ENCODE data around the gene LRP1B. TPM values are rescaled to one million over a fixed set of nuclear protein-coding genes. Genes with fewer than 3 reads are reported as not detected.

The LRP1B gene
- total and polyA plus RNA-seq, 2 donors (not counting 1 experiment from before 2014, with no cell fraction given) = not detected

GRCh38 chr2:141331127-141331526 lies 799.7 kb downstream of the LRP1B start:
- no peaks in the 10 kb centered on the region for H3K36me3 ChIP-seq (replicated peaks in 1 of 2; ENCODE audit: control extremely low read depth in 1 of 2, control insufficient read depth in 1 of 2, extremely low read depth in 1 of 2, insufficient read depth in 2 of 2, low read length in 1 of 2)
- CTCF ChIA-PET = no interaction called here

GRCh38 chr2:141329964-141330363 lies 800.9 kb downstream of the LRP1B start:
- H3K4me2 ChIP-seq (replicated peaks; ENCODE audit: low read depth, low read length, poor library complexity, severe bottlenecking) = no peak overlapping the region
- no peaks in the 10 kb centered on the region for H3K4me1 ChIP-seq (ENCODE audit: control insufficient read depth in 2 of 2, insufficient read depth in 2 of 2, low read length in 2 of 2)
- no peaks in the 10 kb centered on the region for H3K27me3 ChIP-seq (replicated peaks in 1 of 4; ENCODE audit: control extremely low read depth in 1 of 4, control insufficient read depth in 3 of 4, insufficient read depth in 4 of 4, low read length in 3 of 4)
- H2AFZ ChIP-seq (ENCODE audit: insufficient read depth, low read depth, low read length, poor library complexity, severe bottlenecking) = no peak overlapping the region
- no CpG with 5 or more reads among the region's 1 CpG for WGBS (ENCODE audit: insufficient coverage)
- Mint-ChIP-seq H3K9me3 (ENCODE audit: insufficient read depth) (no peaks in the 10 kb centered on the region), H3K27me3 (no peaks in the 10 kb centered on the region), H3K4me1 (no peaks in the 10 kb centered on the region), H3K27ac (no peak overlapping the region), H3K4me3 (no peak overlapping the region)
- TF ChIP-seq EZH2 (IDR thresholded peaks at IDR 0.05; ENCODE audit: borderline replicate concordance, insufficient read depth, low read depth, low read length, poor library complexity, severe bottlenecking) = no peak
- TF ChIP-seq CTCF (IDR thresholded peaks at IDR 0.05) = no peak
- CTCF ChIA-PET = no interaction called here
- no peaks in the 10 kb centered on the region for H3K79me2 ChIP-seq (ENCODE audit: control insufficient read depth, insufficient read depth, low read length)
- H4K20me1 ChIP-seq (ENCODE audit: control insufficient read depth, insufficient read depth, low read length, poor library complexity, severe bottlenecking) = no peaks in the 10 kb centered on the region
- H3K4me3 ChIP-seq (ENCODE audit: control extremely low read depth in 1 of 5, extremely low read depth in 1 of 5, insufficient read depth in 1 of 5, low read depth in 2 of 5, low read length in 4 of 5) = no peak overlapping the region
- no peaks in the 10 kb centered on the region for H3K36me3 ChIP-seq (replicated peaks in 1 of 2; ENCODE audit: control extremely low read depth in 1 of 2, control insufficient read depth in 1 of 2, extremely low read depth in 1 of 2, insufficient read depth in 2 of 2, low read length in 1 of 2)
- intact Hi-C loops (cut with micrococcal nuclease) = no loop called here
- no peak for DNase-seq
- ATAC-seq (ENCODE audit: low read depth) = no peak
- H3K9me3 ChIP-seq (ENCODE audit: control extremely low read depth in 1 of 3, control insufficient read depth in 2 of 3, insufficient read depth in 1 of 3, low read length in 2 of 3) = no peaks in the 10 kb centered on the region
- POLR2A ChIA-PET = no interaction called here
- no peak overlapping the region for H3K9ac ChIP-seq (ENCODE audit: low read length)
- H3K27ac ChIP-seq (ENCODE audit: low read length in 2 of 2) = no peak overlapping the region

More at GRCh38 chr2:141331127-141331526, 799.7 kb downstream of the LRP1B start:
- POLR2A ChIA-PET = no interaction called here
- no peaks in the 10 kb centered on the region for H3K4me1 Mint-ChIP-seq
- Histone ChIP-seq H3K27me3 (replicated peaks in 1 of 4; ENCODE audit: control extremely low read depth in 1 of 4, control insufficient read depth in 3 of 4, insufficient read depth in 4 of 4, low read length in 3 of 4) (no peaks in the 10 kb centered on the region), H3K27ac (ENCODE audit: low read length in 2 of 2) (no peak overlapping the region), H4K20me1 (ENCODE audit: control insufficient read depth, insufficient read depth, low read length, poor library complexity, severe bottlenecking) (no peaks in the 10 kb centered on the region), H3K4me3 (ENCODE audit: control extremely low read depth in 1 of 5, extremely low read depth in 1 of 5, insufficient read depth in 1 of 5, low read depth in 2 of 5, low read length in 4 of 5) (no peak overlapping the region), H3K4me2 (replicated peaks; ENCODE audit: low read depth, low read length, poor library complexity, severe bottlenecking) (no peak overlapping the region), H2AFZ (ENCODE audit: insufficient read depth, low read depth, low read length, poor library complexity, severe bottlenecking) (no peak overlapping the region), H3K9ac (ENCODE audit: low read length) (no peak overlapping the region), H3K79me2 (ENCODE audit: control insufficient read depth, insufficient read depth, low read length) (no peaks in the 10 kb centered on the region), H3K4me1 (ENCODE audit: control insufficient read depth in 2 of 2, insufficient read depth in 2 of 2, low read length in 2 of 2) (no peaks in the 10 kb centered on the region), H3K9me3 (ENCODE audit: control extremely low read depth in 1 of 3, control insufficient read depth in 2 of 3, insufficient read depth in 1 of 3, low read length in 2 of 3) (no peaks in the 10 kb centered on the region)
- DNase-seq (no peak), ATAC-seq (ENCODE audit: low read depth) (no peak)
- no peak for TF ChIP-seq EZH2 (IDR thresholded peaks at IDR 0.05; ENCODE audit: borderline replicate concordance, insufficient read depth, low read depth, low read length, poor library complexity, severe bottlenecking)
- no peak for TF ChIP-seq CTCF (IDR thresholded peaks at IDR 0.05)
- no CpG with 5 or more reads among the region's 1 CpG for WGBS (ENCODE audit: insufficient coverage)
- no peaks in the 10 kb centered on the region for H3K27me3 Mint-ChIP-seq
- no peak overlapping the region for H3K27ac Mint-ChIP-seq
- H3K9me3 Mint-ChIP-seq (ENCODE audit: insufficient read depth) = no peaks in the 10 kb centered on the region
- intact Hi-C loops (cut with micrococcal nuclease) = no loop called here
- H3K4me3 Mint-ChIP-seq = no peak overlapping the region
